ENCODE results near the gene TMC3. TPM values are rescaled to one million over a fixed set of nuclear protein-coding genes. Genes with fewer than 3 reads are reported as not detected.

Gene TMC3
- total and polyA plus RNA-seq, 9 donors, result 0.05 to 0.23 TPM; not detected in 7

- H3K36me3 ChIP-seq, result no peaks in the 10 kb centered on the region
- peaks cover 11% of the 10 kb centered on the region for H3K4me1 ChIP-seq (ENCODE audit: insufficient read depth)
- intact Hi-C loops (cut with DNase I), result no loop called here
- 88 to 91% (median 91%) methylated on average over 4 of the region's 4 CpGs for WGBS, 3 donors
- no peak for DNase-seq
- H3K4me3 ChIP-seq, result no peak overlapping the region
- H3K27me3 ChIP-seq, result no peaks in the 10 kb centered on the region
- no peaks in the 10 kb centered on the region for H3K9me3 ChIP-seq
- H3K27ac ChIP-seq, result no peak overlapping the region
- TF ChIP-seq CTCF (IDR thresholded peaks at IDR 0.05) (no peak), EP300 (IDR thresholded peaks at IDR 0.05) (no peak), POLR2A (IDR thresholded peaks at IDR 0.05) (no peak)
These were observed 38.4 kb downstream of the TMC3 start for GRCh38 chr15:81335631-81336030.

GRCh38 chr15:81334768-81335435 is 39.1 kb downstream of the TMC3 start:
- no peak overlapping the region for H3K4me3 ChIP-seq
- TF ChIP-seq EP300 (IDR thresholded peaks at IDR 0.05) (no peak), POLR2A (IDR thresholded peaks at IDR 0.05) (no peak), CTCF (IDR thresholded peaks at IDR 0.05) (no peak)
- no peak overlapping the region for H3K27ac ChIP-seq
- H3K4me1 ChIP-seq (ENCODE audit: insufficient read depth), result peaks cover 15% of the 10 kb centered on the region
- H3K27me3 ChIP-seq, result no peaks in the 10 kb centered on the region
- no peaks in the 10 kb centered on the region for H3K36me3 ChIP-seq
- DNase-seq, result no peak
- 81 to 87% (median 81%) methylated on average over 10 of the region's 10 CpGs for WGBS, 3 donors
- intact Hi-C loops (cut with DNase I), result no loop called here
- H3K9me3 ChIP-seq, result no peaks in the 10 kb centered on the region

- Histone ChIP-seq H3K9me3 (no peaks in the 10 kb centered on the region), H3K4me1 (ENCODE audit: insufficient read depth) (peaks cover 15% of the 10 kb centered on the region), H3K36me3 (no peaks in the 10 kb centered on the region), H3K4me3 (no peak overlapping the region), H3K27me3 (no peaks in the 10 kb centered on the region), H3K27ac (no peak overlapping the region)
- 96 to 99% (median 98%) methylated on average over 3 of the region's 3 CpGs for WGBS, 3 donors
- intact Hi-C loops (cut with DNase I), result no loop called here
- DNase-seq, result no peak
- TF ChIP-seq EP300 (IDR thresholded peaks at IDR 0.05) (no peak), POLR2A (IDR thresholded peaks at IDR 0.05) (no peak), CTCF (IDR thresholded peaks at IDR 0.05) (no peak)
These were observed 40.6 kb downstream of the TMC3 start for GRCh38 chr15:81333363-81333762.

GRCh38 chr15:81332326-81332725 is 41.7 kb downstream of the TMC3 start:
- DNase-seq, result no peak
- Histone ChIP-seq H3K4me3 (no peak overlapping the region), H3K27me3 (no peaks in the 10 kb centered on the region), H3K4me1 (ENCODE audit: insufficient read depth) (peaks cover 15% of the 10 kb centered on the region), H3K27ac (no peak overlapping the region), H3K36me3 (no peaks in the 10 kb centered on the region), H3K9me3 (no peaks in the 10 kb centered on the region)
- intact Hi-C loops (cut with DNase I), result no loop called here
- 94 to 99% (median 97%) methylated on average over 12 of the region's 12 CpGs for WGBS, 3 donors
- TF ChIP-seq CTCF (IDR thresholded peaks at IDR 0.05), result no peak
- TF ChIP-seq EP300 (IDR thresholded peaks at IDR 0.05), result no peak
- TF ChIP-seq POLR2A (IDR thresholded peaks at IDR 0.05), result no peak
